EH (cell line): Measurements from ENCODE around the gene TMEFF1.

ENCODE experiments used
- DNase-seq: peaks from one replicate; pipeline ENCODE4 v3.0.0-alpha.2; 2015; ENCODE audit warnings: low read depth

The TMEFF1 gene

DNA sequence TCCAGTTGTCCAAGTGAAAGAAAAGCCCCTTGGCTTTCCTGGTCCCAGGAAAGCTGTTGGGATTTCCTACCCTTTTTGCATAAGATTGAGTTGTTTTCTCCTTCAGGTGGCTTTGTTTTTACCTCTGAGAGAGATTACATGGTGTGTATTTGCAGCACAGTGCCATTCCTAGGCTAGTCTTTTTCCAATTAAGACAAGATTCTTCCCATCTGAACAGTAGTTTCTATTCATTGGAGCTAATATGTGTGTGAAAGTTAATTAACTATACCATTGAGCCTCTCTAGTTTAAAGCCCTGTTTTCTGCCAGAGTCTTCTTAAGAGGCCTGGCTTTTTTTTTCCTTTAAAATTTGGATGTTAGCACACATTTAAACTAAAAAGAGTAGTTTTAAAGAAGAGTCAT, 25.9 kb upstream of the TMEFF1 start:
- DNase-seq = no peak

DNA sequence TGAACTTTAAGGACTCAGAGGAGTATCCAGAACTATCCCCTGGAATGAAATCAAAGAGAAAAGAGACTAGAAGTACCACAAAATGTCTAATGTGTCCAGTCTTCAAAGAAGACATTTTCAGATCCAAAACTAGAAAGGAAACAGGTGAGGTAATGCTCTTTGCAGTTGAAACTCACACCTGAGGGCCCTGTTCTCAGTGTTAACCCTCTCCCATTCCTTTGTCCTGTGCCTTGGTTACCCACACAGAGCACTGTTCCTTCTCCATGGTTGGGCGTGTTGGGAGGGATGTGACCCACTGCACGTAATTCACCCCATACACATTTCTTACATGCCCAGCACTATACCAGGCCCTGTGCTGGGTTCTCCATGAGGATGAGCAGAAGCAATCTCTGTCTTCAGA, 24.7 kb upstream of the TMEFF1 start:
- no peak for DNase-seq

DNA sequence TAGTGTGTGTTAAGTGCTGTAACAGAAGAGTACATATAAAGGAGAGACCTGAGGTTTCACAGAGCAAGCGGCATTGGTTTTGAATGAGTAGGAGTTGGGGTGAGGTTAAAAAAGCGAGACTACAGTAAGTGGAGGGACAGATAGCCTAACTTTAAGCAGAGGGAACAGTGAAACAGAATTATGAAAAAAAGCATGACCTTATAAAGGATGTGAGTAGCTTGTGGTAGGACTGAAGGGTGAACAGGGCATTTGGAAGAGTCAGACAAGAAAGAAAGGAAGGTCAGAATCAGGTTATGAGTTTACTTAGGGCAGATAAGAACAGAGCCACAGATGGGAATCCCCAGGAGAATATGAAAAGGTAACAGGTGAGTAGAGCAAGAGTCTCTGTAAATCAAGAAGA, 23.5 kb upstream of the TMEFF1 start:
- no peak for DNase-seq

DNA sequence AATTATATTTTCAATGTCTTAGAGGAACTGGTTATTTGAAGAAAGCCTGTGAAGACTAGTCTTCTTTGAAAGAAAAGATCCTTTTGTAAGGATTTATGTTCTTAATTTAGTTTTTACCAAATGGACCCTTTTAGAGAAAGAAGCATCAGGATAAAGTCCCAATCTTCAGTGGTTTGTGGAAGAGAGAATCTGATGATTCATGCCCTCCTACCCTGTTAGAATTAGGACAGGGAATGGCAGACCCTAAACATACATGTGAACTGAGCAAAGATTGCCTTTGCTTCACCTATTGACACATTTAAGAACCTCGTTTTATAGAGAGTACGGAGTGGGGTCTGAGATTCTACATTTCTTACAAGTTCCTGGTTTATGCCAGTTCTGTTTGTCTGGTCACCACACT, 20.1 kb upstream of the TMEFF1 start:
- DNase-seq = no peak

DNA sequence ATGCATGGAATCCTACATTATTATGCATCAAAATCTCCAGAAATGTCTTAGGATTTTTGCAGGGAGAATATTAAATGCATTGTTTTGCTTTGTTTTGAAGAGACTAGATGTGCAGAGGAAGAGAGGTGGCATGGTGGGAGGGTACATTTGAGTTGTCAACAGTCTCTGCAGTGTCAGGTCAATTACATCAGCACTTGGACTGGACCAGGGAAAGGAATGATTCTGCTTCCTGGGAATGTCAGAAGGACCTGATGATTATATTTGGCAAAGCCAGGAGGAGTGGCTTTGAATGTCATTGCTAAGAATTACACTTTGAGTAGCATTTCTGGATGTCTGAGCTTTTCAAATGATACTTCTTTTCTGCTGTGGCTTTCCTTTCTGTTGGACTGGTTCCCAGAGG, 17.5 kb upstream of the TMEFF1 start:
- peak; percentile 55 for DNase-seq

DNA sequence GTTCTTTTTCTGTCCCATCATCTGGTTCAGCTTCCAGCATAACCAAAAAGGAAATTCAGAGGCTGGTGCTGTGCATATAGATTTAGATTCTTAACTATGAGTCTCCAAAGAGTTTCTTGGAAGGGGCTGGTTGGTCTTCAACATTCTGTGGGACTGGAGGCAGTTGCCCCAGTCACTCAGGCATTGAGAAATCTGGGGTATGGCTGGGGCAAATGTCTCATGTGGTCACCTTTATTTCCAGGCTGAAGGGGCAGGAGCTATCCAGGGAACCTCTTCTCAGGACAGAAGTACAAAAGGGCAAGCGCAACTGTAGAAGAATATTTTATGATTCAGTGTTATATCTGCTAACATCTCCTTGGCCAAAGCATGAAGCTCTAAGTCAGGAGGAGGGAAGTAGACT, 15.4 kb upstream of the TMEFF1 start:
- no peak for DNase-seq

DNA sequence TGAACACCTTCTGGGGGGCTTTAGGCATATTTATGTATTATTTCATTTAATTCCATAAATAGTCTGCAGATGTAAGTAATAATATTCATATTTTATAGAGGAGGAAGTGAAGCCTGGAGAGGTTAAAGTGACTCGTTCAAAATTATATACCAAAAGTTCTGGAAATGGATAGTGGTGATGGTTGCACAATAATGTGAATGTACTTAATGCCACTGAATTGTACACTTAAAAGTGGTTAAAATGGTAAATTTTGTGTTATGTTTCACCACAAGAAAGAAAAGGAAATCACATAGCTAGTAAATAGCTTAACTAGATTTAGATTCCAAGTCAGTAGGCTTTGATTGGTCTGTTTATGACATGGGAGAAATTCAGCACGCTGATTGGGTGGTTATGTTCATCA, 13.0 kb upstream of the TMEFF1 start:
- peak; percentile 6 for DNase-seq

DNA sequence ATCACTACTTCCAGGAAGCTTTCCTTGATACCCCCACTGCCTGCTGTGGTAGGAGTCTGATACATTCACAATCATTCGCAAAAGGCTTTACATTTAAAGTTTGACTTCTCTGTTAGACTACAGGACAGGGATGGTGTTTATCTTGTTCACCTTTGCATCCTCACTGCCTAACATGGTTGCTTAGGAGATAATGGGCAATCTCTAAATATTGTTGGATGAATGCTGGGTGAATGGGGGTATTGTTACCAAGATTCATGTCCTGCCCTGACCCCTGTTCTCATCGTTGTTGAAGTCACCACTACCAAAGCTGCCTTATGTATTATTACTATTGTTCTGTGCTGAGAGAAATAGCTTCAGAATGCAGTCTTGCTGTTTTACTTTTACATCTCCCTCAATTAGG, 7.7 kb upstream of the TMEFF1 start:
- no peak for DNase-seq

DNA sequence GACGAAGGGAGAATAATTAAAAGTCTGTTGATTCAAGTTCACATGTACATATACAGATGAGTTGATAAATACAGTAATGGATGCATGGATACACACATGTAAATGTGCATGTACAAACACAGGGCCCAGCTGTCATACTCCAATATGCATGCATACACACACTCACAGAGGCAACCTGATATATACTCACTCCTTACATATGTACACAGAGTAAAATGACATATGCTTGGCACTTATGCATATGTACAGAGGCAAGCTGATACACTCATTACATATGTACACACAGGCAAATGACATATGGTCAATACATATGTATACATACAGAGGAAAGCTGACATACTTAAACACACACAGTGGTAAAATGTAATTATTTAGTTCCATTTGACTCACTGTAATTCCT, 7.2 kb upstream of the TMEFF1 start:
- no peak for DNase-seq

GRCh38 chr9:100466171-100466828, 6.6 kb upstream of the TMEFF1 start:
- DNase-seq = no peak

GRCh38 chr9:100466829-100467221, 6.1 kb upstream of the TMEFF1 start:
- DNase-seq = no peak

GRCh38 chr9:100468041-100468440, 4.9 kb upstream of the TMEFF1 start:
- DNase-seq = no peak

GRCh38 chr9:100472268-100472667, 681 bp upstream of the TMEFF1 start:
- no peak for DNase-seq

GRCh38 chr9:100473276-100474081, 530 bp downstream of the TMEFF1 start:
- peak; percentile 52 for DNase-seq

DNA sequence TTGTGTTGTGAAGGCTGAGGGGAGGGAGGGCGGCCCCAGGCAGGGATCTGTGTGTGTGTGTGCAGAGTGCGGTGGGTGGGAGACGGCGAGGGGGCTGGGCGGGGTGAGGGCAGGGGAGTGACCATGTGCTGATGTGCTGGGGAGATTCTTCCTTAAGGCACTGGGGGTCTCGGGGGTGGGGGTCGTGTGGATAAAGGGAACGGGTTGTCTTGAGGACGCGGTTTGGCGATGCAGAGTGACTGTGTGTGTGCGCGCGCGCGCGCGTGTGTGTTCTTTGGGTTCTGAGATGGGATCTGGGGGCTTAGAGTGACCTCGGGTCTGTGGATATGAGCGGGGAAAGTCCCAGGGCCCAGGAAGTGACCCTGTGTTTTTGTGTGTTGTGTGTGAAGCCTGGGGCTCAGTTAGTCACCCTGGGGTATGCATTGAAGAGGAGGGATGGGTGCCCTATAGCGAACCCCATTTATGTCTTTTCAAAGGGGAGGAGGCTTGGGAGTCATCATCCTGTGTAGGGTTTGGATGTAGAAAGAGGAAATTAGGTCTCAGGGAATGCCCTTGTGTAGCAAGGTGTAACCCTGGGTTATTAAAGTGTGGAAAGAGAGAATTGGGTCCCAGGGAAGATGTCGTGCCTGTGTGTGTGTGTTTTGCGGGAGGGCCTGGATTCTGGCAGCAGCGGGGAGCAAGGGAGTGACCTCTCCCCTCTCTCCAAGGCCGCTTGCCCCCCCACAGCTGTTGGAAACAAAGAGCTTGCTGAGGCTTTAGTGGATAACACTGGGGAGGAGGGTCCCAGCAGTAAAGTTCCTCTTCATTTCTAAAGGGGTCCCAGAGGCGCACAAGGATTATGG, 1.4 kb downstream of the TMEFF1 start:
- DNase-seq = peak; percentile 10

- DNase-seq = no peak
Measured at GRCh38 chr9:100474924-100475276, 2.0 kb downstream of the TMEFF1 start.

DNA sequence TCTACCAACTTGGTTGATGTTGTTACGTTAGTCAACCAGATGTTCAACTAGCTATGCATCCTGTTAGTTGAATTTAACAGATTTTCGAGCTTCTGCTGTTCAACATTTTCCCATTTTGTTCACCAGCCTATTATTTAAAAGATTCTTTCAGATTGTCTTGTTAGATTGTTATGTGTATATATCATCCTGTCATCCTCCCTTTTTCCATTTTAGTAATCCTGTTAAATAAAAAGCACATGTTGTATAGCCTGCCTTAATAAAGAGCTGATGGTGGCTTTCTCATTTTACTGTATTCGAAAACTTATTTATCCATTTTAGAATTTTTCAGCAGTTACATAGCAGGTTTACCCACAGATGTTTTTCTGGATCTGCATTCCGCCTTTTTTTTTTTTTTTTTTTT, 4.3 kb downstream of the TMEFF1 start:
- no peak for DNase-seq

DNA sequence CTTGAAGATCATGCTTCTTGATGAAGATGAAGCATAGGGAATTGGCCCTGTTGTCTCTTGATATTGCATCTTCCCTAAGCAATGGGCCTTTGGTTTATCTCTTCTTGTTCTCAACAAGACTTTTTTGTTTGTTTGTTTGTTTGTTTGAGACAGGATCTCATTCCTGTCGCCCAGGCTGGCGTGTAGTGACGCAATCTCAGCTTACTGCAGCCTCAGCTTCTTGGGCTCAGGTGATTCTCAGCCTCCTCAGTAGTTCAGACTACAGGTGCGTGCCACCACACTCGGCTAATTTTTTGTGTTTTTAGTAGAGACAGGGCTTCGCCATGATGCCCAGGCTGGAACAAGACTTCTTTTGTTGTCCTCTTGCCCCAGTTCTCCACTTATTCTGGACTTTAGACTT, 5.2 kb downstream of the TMEFF1 start:
- no peak for DNase-seq

DNA sequence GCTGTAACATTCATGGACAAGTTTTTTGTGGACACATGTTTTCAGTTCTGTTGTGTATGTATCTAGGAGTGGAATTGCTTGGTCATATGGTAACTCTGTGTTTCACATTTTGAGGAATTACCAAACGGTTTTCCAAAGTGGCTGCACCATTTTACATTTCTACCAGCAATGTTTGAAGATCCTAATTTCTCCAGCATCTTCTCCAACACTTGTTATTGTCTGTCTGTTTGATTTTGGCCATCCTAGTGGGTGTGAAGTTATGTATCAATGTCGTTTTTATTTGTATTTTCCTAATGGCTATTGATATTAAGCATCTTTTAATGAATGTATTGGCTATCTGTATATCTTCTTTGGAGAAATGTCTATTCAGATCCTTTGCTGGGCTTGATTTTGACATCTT, 6.9 kb downstream of the TMEFF1 start:
- DNase-seq = no peak

DNA sequence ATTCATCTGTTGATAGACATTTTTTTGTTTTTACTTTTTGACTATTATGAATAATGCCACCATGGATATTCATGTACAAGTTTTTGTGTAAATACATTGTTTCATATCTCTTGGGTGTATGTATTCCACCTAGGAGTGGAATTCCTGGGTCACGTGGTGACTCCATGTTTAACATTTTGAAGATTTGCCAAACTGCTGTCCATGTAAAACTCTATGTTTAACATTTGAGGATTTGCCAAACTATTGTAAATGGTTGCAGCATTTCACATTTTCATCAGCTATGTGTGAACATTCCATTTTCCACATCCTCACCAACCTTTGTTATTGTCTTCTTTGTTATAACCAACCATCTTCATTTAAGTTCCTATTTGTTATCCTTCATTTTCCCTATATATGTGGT, 12.2 kb downstream of the TMEFF1 start:
- DNase-seq = no peak

DNA sequence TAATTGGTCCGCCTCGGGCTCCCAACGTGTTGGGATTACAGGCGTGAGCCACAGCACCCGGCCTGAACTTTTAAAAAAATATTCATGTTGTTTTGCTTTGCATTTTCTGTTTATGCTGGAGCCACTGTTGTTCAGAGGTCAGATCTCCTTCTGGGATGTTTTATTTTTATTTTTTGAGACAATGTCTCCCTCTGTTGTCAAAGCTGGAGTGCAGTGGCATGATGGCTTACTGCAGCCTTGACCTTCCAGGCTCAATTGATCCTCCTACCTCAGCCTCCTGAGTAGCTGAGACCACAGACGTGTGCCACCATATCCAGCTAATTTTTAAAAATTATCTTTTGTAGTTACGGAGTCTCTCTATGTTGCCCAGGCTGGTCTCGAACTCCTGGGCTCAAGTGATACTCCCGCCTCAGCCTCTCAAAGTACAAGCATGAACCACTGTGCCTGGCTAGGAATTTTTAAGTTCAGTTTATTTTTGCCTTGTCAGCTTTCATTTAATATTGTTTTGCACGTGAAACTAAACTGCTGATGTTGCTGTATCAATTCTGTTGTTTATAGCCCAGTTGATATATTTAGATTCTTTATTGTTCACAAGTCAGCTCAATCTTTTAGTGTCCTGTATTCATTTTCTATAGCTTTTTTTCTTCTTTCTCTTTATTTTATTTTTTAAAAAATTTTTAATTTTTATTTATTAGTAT, 13.7 kb downstream of the TMEFF1 start:
- no peak for DNase-seq

- DNase-seq = no peak
Measured at GRCh38 chr9:100488177-100488576, 15.2 kb downstream of the TMEFF1 start.
